GM21529 (cell line): ENCODE measurements around the gene SPHK1.

Experiments used
- ATAC-seq: cut with Tn5 transposase; IDR thresholded peaks from one replicate; pipeline ENCODE4 v1.9.1; 2021; ENCODE audit not compliant: unreplicated experiment

Gene SPHK1

GRCh38 chr17:76383546-76384221, 725 bp upstream of the SPHK1 start:
- peak; percentile 21 for ATAC-seq

DNA sequence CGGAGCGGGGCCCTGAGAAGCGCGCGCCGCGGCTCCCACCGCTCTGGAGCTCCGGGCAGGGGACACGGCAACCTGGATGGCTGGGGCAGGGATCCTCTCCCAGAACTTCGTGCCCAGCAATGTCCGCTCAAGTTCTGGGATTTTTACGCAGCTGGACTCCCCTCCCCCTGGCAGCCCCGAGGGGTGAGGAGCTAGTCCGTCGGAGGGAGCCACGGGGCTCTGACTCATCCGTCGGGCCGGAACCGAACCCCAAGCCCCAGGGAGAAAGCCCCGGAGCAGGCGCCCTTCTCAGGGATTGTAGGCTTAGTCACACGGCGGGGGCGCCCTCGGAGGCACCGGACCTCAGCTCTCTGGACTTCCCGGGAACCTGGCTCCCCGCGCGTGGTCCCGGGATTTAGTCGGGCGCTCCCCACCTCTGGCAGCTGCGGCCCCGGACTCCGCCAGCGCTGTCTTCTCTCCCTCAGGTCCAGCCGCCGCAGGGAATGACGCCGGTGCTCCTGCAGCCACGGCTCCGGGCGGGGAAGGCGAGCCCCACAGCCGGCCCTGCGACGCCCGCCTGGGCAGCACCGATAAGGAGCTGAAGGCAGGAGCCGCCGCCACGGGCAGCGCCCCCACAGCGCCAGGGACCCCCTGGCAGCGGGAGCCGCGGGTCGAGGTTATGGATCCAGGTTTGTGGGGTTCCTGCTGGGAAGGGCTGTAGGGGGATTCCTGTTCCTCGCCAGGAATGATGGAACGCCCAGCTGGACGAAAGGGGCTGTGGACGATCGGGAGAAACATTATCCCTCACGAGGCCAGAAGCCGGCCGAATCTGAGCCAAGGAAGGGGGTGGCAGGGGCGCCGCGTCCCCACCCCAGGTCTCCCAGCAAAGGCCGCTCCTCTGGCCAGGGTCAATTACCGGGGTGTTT, 830 bp downstream of the SPHK1 start:
- ATAC-seq: no peak

DNA sequence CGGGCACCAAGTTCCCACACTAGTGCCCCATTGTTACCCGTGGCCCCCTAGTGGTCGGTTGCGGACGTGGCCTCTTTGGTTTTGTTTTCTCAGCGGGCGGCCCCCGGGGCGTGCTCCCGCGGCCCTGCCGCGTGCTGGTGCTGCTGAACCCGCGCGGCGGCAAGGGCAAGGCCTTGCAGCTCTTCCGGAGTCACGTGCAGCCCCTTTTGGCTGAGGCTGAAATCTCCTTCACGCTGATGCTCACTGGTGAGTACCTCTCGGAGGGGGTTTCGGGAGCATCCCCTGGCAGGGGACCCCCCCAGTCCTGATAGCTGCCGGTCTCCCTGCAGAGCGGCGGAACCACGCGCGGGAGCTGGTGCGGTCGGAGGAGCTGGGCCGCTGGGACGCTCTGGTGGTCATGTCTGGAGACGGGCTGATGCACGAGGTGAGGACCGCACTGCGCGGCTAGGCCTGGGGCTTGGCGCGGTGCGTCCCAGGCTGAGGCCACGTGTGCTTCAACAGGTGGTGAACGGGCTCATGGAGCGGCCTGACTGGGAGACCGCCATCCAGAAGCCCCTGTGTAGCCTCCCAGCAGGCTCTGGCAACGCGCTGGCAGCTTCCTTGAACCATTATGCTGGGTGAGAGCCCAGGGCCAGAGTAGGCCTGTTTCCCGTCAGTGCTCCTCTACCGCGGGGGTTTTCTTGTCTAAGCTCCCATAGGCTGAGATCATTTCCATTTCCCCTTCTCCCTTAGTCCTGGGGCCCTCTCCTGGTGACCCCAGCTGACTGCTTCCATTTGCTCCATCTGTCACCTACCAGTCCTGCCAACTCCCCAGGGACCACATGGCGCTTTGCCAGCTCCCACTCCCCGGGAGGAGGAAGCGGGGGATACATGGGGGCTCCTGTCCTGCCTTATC, 1.7 kb downstream of the SPHK1 start:
- no peak for ATAC-seq

- no peak for ATAC-seq
These were observed 2.8 kb downstream of the SPHK1 start for GRCh38 chr17:76386966-76387765.

DNA sequence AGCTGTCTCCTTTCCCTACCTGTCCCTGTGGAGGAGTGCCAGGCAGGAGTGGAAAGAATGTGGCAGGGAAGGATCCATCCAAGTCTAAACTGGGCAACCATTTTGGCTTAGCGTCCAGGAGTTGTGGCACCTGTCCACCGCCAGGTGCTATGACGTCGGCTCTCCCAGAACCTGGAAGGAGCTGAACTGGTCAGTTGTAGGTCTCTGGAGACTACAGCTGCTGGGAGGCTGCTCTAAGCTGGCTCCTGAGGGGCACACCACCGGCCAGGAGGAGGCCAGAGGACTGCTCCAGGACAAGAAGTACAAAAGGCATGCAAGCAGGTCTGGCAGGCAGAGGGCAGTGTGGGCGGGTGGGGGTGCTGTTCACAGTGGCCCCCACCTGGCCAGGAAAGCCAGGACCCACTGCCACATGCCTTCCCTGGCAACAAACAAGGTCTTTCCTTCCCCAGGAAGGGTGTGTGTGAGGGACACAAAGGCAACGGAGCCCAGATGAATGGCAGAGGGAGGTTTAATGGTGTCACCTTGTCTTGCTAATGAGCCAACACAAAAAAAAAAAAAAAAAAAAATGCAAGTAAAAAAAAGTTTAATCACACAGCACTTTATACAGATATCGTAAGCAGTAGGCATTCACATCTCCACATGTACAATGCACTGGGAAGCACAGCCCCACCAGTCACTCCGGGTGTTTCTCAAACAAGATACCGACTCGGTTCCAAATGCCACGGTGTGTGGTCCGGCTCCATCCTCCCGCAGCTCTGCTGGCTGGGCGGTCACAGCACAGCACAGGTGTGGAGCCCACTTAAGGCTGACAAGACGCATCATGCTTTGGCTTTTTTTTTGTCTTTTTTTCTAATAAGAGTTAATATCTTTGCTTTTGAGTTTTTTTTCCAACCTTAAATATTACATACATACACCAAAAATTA, 4.8 kb downstream of the SPHK1 start:
- ATAC-seq: no peak

DNA sequence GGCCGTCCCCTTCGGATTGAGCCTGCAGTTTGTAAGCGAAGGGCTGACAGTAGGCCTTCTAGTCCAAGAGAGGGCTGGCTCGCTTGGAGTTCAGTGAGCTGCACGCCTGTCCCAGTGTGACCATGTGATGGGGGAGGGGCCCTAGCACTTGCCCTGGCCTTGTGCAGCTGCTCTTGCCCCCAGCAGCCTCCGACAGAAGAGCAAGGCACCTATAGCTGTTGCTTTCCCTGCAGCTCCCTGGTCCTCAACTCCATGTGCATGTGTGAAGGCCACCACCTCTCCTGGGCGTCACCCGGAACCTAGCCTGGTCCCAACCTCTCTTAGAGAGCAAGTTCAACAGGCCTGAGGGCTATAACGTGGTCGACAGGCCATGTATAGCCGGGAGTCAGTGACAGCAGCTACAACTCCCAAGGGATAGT, 5.6 kb downstream of the SPHK1 start:
- no peak for ATAC-seq

- no peak for ATAC-seq
These were observed 6.8 kb downstream of the SPHK1 start for GRCh38 chr17:76391200-76391715.

GRCh38 chr17:76394166-76394565, 9.8 kb downstream of the SPHK1 start:
- ATAC-seq: no peak

- ATAC-seq: no peak
These were observed 11.6 kb downstream of the SPHK1 start for GRCh38 chr17:76395980-76396379.

GRCh38 chr17:76397184-76397583, 12.8 kb downstream of the SPHK1 start:
- no peak for ATAC-seq

GRCh38 chr17:76397687-76398522, 13.5 kb downstream of the SPHK1 start:
- ATAC-seq: no peak

- no peak for ATAC-seq
These were observed 14.2 kb downstream of the SPHK1 start for GRCh38 chr17:76398523-76399174.

DNA sequence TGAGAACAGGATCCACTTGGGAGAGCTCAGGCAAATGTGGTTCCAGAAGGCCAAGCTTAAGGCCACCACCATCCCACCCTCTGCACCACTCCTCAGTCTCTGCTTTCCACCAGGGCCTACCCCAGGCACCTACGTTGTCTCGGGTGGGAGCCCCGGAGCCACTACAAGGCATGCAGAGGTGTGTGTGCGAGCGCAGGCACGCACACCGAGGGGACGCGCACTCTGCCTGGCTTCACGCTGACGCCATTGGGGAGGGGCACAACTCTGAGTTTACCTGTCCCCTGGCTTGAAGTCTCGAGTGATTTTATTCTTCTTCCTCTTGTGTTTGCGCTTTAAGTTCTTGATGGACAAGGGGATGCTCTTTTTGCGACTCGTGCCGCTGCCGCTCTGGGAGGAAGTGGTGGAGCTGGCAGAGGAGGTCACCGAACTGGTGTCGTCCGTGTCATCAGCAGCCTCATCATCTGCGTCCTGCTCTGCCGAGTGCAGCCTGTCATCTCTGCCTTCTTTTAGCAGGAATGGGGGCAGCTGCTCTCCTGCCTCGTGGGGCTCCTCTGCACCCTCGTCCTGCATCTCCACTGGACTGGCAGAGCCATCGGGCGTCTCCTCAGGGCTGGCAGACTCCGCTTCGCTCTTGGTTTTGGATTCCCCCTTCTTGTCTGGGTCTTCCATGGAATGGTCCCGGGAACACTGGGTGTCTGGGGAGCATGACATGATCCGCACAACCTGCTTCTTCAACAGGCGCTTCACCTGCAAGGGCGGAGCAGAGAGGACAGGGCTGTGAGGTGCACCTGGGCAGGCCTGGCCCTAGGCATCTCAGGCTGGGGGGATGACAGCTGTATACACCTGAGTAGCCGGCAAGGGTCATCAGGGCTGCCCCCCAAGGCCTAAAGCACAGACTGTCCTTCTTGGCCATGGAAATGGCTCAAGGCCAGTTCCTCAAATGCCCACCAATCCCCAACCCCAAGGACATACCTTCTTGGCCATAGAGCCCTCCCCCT, 15.1 kb downstream of the SPHK1 start:
- ATAC-seq: no peak

DNA sequence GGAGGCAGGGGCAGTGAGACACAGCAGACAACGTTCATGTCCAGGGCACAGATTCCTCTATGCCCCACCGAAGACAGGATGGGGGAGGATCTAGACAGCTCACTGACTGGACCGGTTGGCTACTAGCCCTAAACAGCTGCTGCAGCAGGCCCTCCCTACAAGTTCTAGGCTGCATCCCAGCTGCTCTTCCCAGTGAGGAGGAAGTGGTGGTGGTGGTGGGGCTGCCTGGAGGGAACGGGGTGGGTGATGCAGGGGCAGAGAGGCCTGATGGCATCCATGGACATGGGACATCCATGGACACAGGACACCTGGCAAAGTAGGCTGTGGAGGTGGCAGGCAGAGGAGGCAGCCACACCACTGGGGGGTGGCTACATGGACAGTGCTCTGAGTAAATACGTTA, 18.3 kb downstream of the SPHK1 start:
- ATAC-seq: no peak

DNA sequence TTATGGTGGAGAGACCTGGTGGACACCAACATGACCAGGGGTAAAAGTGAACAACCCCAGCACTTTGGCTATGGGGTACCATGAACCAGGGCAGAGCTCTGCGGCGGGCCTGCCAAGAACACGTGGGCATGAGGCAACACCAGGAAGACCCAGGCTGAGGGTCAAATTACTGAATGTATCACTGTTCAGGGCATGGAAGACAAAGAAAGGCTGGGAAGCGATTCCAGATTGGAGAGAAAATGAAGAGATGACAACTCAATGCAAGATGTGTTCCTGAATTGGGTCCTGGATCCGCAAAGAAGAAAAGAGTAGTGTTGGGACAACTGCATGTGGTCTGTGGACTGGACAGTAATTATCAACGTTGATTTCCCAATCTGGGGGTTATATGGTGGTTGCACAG, 19.8 kb downstream of the SPHK1 start:
- no peak for ATAC-seq

DNA sequence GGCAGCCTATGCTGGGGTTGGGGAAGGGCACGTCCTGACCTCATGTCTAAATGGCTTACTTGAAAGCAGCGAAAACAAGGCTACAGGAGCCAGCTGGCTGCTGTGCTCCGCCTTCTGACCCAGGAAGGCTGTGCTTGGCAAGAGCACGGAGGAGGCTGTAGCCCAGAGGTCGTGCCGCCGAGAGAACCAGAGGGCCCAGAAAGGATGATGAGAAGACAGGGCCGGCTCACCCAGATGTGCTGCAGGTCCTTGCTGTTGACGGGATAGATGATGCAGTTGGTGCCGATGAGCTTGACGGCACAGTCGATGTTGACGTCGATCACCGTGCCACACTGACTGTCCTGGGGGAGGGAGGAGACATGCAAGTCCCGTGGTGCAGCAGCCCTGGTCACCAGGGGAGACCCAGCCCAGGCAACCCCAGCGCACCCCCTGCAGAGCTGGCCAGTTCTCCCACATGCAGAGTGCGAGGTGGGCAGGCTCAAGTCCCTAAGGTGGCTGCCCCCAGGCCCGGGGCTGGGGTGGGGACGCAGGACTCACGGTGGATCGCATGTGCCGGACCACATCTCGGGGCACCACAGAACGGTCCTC, 20.7 kb downstream of the SPHK1 start:
- ATAC-seq: no peak
